ENCODE data around the gene FMN2. TPM values are rescaled to one million over a fixed set of nuclear protein-coding genes. Genes with fewer than 3 reads are reported as not detected.

FMN2 gene
- 1 to 10 TPM in 2 of 12 donors, under 1 TPM in 8, not detected in 2; 0.30 to 1.4 (median 0.64) TPM for polyA plus RNA-seq (ENCODE audit: insufficient read length in 12 of 12)
- long read RNA-seq, donor 1, full-length matches to known transcripts, result 1 of 1 reads
- long read RNA-seq, donor 1, partial matches to known transcripts, result 0 of 1 reads
- long read RNA-seq, donor 1, other reads (novel, unspliced or antisense), result 0 of 1 reads
- long read RNA-seq, donor 2, result 0 reads
- long read RNA-seq, donor 3, result 0 reads
- long read RNA-seq, donor 4, result 0 reads
- long read RNA-seq, donor 5, result 0 reads
- long read RNA-seq, donor 6, result 0 reads
- long read RNA-seq, donor 7, result 0 reads
- long read RNA-seq, donor 8, result 0 reads
- long read RNA-seq, donor 9, result 0 reads
- long read RNA-seq, donor 10, result 0 reads
- long read RNA-seq, donor 11, result 0 reads

DNA sequence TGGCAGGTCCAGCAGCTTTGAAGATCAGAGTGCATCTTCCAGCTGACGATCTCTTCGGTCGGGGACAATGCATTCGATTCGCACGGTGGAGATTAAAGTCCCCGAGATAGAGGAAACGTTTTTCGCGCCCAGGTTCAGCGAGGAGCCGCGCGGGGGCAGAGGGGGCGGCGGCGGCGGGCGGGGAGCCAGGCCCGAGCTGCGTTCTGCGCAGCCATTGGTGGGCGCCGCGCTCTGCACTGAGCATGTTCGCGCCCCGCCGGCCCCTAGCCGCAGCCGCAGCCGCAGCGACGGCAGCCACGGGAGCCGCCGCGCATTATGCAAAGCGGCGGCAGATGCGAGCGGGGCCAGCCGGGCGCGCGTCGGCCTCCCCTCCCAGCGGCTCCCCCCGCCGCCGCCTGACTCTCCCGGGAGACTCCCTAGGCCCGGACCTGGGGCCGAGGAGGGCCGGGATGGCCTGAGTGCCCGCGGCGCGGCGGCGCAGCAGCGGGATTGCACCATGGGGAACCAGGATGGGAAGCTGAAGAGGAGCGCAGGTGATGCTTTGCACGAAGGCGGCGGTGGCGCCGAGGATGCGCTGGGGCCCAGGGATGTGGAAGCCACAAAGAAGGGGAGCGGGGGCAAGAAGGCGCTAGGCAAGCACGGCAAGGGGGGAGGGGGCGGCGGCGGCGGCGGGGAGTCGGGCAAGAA lies at the start of gene FMN2:
Gene FMN2 (plus strand): TSS at position 270 of the 687 bp plus-strand sequence. CDS start 227 bp downstream, at position 497.
- no peak for DNase-seq

DNA sequence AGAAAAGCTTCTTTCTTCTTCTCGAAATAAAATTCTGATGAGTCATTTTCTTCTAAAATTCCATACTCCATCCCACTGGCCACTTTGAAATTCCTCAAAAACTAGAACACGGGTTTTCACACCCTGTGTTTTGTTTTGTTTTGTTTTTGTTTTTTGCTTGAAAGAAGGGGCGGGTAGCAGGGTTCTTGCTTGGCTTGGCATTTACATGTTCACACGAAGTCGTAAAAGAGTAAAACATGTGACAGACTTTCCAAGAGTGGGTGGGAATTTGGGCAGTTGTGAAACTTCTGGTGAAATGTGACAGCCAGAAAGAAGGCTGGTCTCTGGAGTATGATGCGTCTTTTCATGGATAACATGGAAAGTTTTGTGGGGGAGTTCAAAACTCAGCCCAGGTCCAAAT lies 47.1 kb upstream of the FMN2 start:
- no peak for DNase-seq

DNA sequence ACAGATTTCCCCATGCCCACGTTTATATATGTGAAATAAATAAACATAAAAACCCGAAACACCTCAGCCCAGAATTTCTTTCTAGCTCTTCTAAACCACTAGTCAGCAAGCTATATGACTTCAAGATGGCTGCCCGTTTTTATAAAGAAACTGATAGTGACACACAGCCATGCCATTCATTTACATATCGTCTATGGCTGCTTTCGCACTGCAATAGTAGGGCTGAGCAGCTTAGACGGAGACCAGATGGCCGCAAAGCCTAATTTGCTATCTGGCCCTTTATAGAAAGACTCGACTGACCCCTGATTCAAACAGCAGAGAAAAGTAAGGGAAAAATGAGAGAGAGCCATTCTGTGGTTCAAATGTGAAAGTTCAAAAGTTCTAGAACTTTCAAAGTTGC lies 45.7 kb upstream of the FMN2 start:
- DNase-seq, result no peak

DNA sequence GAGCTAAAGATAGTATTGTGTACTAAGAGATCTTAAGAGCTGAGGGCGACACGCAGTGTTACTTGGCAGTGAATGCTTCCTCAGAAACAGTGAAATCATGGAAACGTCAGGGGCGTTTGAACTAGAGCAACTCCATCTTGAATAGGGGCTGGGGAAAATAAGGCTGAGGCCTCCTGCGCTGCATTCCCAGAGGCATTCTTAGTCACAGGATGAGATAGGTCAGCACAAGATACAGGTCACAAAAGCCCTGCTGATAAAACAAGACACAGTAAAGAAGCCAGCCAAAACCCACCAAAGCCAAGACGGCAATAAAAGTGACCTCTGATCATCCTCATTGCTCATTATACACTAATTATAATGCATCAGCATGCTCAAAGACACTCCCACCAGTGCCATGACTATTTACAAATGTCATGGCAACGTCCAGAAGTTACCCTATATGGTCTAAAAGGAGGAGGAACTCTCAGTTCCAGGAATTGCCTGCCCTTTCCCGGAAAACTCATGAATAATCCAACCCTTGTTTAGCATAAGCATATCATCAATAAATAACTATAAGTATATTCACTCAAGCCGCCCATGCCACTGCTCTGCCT lies 37.5 kb upstream of the FMN2 start:
- no peak for DNase-seq

DNA sequence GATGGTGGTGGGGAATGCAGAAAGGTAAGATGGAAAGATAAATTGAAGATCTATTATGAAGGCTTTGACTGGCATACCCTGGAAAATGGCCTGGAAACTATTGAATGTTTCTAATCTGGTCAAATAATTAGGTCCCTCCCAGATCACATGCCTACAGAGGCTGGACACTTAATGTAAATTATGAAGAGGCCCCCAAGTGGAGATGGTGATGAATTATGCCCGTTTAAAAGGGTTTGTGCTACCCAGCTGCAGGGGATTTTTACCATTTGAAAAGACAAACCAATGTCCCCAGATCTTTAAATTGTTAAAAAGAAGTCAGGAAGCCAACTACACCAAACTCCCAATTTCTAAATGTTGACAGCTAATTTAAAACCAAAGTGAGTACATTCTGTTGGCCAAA lies 35.7 kb upstream of the FMN2 start:
- no peak for DNase-seq

DNA sequence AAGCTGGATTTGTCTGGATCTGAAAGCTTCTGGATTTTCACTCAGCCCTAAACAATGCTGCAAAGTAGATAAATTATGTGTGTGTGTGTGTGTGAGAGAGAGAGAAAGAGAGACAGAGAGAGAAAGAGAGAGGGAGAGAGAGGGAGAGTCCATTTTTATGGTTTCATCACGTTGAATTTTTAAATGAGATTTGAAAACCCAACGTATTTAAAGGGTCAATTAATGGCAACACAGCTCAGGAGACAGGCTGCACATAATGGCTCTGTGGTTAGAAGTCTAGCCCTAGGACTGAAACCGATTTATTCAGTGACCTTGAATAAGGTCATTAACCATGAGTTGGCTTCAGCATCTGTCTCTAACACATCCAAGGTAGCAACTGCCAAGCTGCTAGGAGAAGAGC lies 35.3 kb upstream of the FMN2 start:
- DNase-seq, result no peak

DNA sequence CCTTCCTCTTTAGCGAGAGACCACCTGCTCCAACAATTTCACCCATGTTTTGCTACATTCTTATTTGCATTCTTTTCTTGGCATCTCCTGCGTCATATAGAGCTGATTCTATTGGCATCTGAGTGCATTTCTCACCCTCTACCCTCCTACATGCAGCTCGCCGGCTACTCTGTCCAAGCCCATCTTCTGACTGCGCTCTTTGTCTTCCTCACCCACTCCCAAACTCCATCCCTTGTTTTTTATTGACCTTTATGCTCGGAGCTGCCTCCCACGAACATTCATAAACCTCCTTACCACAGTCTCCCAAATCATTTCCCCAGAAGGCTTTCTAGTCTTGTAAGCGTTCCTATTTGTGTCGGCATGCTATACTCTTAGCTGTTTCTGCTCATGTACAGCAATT lies 33.6 kb upstream of the FMN2 start:
- DNase-seq, result no peak

DNA sequence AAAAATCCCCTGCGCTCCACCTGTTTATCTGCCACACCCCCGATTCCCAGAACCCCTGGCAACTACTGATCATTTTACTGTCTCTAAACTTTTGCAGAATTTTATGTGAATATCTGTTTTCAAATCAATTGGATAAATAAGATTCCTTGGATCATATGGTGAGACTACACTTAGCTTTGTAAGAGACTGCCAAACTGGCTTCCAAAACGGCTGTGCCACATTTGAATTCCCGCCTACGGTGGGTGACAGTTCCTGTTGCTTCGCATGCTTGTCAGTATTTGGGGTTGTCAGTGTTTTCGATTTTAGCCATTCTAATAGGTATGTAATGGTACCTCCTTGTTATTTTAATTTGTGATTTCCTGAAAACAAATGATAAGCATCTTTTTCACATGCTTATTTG lies 22.7 kb upstream of the FMN2 start:
- no peak for DNase-seq

DNA sequence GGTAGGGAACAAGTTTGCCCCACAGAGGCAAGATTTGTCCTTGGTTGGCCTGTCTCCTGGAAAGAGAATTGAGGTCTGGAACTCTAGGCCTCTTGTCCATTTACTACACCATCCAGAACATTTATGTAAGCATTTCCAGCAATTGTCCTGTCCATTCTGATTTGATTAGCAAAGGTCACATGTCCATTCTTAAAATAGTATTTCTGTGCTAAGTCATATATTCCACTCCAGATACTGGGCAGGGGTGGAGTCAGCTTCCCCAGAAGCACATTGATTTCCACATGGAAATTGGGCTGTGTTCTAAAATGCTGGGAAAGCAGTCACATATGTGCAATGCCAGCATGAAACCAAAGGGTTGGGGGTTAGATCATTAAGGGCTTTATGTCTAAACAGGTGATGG lies 21.5 kb upstream of the FMN2 start:
- DNase-seq, result no peak

DNA sequence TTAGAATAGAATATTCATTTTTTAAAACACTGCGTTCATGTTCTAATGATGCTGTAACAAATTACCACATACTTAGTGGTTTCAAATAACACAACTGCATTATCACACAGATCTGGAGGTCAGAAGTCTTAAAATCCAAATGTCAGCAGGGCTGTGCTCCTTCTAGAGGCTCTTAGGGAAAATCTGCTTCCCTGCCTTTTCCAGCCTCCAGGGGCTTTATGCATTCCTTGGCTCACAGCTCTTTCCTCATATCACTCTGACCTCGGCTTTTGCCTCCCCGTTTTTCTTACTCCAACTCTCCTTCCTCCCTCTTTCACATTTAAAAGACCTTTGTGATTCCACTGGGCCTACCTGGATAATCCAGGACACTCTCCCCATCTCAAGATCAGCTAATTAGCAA lies 18.6 kb upstream of the FMN2 start:
- no peak for DNase-seq

DNA sequence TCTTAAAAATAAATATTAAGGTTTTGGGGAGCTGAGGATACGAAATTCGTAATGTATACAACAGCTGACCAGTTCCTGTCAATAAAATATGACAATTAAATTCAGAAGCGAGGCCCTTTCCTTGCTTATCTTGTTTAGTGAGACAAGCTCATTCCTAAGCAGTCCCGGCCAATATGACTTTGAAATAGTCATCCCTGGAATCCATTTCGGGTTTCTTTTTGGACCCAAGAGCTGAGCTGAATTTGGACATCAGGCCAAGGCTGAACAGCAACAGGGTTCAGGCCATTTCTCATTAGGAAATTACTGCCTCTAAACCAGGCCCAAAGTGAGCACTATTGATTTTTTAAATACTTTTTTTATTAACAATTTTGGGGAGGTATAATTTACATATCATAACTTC lies 17.3 kb upstream of the FMN2 start:
- no peak for DNase-seq

DNA sequence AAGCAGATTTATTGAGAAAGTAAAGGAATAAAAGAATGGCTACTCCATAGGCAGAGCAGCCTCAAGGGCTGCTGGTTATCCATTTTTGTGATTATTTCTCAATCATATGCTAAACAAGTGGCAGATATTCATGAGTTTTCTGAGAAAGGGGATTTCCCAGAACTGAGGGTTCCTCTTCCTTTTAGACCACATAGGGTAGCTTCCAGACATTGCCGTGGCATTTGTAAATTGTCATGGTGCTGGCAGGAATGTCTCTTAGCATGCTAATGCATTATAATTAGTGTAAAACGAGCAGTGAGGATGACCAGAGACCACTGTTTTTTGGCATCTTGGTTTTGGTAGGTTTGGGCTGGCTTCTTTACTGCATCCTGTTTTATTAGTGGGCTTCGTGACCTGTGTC lies 16.8 kb upstream of the FMN2 start:
- no peak for DNase-seq

DNA sequence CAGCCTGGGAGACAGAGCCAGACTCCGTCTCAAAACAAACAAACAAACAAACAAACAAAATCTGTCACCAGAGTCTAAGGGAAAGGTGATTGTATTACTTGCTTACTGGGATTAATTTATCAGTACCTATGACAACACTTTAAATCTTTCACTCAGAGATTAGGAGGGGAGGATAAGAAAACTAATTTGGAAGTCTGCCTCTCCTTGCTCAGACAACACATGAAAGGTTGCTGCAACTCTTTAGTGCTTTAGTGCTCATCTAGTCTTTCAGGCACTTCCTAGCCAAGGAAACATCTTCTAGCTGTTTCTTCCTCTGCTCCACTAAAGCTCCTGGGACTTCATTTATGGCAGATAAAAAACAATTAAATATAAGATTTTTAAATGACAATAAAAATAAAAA lies 7.3 kb upstream of the FMN2 start:
- DNase-seq, result no peak

DNA sequence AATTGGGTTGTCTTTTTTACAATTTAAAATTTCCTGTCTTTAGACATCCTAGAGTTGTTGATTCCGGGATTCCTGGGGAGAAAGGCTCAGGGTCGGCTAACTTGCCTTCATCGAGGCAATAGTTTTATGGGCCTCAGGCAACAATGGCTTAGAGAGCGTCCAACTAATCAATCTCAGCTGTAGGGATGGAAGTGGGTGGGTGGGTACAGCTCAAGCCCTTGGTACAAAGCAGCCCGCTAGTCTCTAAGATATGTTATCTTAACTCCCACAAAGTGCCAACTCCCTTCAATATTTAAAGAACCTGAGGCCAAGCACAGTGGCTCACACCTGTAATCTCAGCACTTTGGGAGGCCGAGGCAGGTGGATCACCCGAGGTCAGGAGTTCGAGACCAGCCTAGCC lies 6.9 kb upstream of the FMN2 start:
- DNase-seq, result no peak

DNA sequence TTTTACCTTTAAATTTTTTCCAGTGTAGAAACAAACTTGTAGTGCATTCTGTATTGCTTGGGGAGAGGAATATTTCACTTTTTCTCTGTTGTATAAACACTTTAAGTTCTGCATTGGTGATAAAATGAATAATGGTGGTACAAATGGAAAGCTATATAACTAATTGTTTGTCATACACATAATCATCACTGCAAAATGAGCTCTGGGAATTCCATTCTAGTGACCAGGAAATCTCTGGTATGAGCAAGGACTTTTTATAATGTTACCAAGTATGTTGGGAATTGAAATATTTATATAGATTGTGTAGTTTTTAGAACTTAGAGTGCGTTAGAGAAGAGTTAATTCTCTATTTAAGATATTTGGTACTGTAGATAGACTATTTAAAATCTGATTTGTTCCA lies 5.0 kb upstream of the FMN2 start:
- DNase-seq, result no peak

DNA sequence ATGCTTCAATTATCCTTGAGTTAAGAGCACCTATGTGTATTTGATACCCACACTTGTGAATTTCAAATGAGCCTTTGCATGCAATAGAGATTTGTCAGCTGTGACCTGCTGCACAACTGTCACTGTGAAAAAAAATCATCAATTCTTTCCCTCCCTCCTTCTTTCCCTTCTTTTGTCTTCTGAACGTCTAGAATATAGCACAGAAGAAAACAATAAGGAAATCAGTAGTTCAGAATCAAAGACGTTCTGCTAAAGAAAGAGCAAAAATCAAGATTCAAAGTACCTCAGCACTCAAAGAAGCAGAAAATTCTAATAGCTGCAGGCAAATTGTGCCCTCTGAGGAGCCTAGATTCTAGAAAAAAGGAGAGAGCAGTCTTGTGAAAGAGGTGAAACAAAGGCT lies 1.7 kb upstream of the FMN2 start:
- no peak for DNase-seq

DNA sequence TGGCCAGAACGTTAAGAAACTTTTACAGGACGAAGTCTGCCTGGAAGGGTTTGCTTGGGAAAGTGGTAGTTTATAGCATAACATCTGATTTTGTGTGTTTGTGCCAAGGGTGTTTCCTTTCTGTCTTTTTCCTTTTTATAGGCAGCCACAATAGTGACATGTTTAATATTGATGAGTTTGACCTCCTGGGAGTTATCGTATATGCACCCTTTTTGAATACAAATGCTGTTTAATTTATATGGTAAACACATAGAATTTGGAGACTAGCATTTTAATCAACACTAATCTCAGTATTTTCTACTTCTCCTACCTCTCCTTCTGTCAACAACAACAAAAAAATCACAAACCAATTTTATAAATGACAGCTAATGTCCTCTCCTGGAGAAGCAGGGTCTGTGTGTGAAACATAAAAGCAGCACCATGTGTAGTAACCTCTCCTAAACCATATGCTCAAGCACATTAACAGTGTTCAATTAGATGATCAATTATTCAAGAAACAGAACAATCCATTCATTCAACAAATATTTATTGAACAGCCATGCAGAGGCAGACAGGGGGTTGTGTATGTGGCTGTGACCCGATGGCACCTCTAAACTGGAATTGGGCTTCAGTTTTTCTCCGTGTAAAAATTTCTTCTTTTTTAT lies 604 bp upstream of the FMN2 start:
- no peak for DNase-seq

DNA sequence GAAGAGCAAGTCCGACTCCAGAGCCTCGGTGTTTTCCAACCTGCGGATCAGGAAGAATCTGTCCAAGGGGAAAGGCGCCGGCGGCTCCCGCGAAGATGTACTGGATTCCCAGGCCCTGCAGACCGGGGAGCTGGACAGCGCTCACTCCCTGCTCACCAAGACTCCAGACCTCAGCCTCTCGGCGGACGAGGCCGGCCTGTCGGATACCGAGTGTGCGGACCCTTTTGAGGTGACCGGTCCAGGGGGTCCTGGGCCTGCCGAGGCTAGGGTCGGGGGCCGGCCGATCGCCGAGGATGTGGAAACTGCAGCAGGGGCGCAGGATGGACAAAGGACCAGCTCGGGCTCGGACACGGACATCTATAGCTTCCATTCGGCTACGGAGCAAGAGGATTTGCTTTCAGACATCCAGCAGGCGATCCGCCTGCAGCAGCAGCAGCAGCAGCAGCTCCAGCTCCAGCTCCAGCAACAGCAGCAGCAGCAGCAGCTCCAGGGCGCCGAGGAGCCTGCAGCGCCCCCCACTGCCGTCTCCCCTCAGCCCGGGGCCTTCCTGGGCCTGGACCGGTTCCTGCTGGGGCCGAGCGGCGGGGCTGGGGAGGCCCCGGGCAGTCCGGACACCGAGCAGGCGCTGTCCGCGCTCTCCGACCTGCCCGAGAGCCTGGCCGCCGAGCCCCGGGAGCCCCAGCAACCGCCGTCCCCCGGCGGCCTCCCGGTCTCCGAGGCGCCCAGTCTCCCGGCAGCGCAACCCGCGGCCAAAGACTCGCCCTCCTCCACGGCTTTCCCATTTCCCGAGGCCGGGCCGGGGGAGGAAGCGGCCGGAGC lies 827 bp downstream of the FMN2 start:
- DNase-seq, result peak; percentile 44

DNA sequence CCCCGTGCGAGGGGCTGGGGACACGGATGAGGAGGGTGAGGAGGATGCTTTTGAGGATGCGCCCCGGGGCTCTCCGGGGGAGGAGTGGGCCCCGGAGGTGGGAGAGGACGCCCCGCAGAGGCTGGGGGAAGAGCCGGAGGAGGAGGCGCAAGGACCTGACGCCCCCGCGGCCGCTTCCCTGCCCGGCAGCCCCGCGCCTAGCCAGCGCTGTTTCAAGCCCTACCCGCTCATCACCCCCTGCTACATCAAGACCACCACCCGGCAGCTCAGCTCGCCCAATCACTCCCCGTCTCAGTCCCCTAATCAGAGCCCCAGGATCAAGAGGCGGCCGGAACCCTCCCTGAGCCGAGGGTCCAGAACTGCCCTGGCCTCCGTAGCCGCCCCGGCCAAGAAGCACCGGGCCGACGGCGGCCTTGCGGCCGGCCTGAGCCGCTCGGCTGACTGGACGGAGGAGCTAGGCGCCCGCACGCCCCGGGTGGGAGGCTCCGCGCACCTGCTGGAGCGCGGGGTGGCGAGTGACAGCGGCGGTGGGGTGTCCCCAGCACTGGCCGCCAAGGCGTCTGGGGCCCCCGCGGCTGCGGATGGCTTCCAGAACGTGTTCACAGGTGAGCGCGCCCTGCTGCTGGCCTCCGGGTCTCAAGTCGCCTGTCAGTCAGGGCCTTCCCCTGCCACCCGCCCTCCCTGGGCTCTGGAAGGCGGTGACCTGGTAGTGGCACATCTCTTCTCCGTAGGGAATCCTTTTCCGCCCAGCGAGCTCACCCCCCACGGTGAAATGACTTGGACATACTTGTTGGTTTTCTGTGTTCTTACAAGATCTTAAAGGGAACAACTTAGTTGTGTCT lies 1.7 kb downstream of the FMN2 start:
- no peak for DNase-seq

DNA sequence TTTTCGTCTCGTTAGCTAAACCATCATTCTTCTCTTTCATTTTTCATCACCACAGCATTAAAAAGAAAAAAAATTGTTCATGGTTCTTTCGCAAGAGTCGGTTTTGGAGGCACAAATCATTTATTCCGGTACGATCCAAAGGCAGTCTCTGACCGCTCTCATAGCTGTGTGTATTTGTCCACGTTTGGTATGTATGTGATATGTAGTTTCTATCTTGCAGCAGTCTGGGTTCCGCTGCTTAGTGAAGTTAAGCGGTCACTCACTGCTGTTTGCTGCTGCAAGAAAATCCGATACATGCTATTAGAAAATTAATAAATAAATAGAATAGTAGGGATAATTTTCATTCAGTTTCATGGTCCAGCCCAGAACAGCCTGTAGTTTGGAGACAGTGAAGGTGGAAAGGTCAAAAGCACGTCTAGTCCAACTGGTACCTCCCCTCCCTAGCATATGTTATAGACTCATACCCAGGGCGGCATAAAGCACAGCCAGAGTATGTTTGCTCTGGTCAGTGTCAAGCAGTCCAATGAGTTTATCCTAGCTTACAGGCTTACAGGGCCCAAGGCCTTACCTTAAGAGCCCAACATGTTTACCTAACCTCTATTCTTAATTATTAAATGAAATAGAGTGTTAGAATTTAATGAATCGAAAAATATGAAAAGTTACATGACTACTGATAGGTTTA lies 2.5 kb downstream of the FMN2 start:
- no peak for DNase-seq
